Measurements from ENCODE around the gene UNG.

- TF ChIP-seq, protein P1, sequence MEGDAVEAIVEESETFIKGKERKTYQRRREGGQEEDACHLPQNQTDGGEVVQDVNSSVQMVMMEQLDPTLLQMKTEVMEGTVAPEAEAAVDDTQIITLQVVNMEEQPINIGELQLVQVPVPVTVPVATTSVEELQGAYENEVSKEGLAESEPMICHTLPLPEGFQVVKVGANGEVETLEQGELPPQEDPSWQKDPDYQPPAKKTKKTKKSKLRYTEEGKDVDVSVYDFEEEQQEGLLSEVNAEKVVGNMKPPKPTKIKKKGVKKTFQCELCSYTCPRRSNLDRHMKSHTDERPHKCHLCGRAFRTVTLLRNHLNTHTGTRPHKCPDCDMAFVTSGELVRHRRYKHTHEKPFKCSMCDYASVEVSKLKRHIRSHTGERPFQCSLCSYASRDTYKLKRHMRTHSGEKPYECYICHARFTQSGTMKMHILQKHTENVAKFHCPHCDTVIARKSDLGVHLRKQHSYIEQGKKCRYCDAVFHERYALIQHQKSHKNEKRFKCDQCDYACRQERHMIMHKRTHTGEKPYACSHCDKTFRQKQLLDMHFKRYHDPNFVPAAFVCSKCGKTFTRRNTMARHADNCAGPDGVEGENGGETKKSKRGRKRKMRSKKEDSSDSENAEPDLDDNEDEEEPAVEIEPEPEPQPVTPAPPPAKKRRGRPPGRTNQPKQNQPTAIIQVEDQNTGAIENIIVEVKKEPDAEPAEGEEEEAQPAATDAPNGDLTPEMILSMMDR (conservative IDR thresholded peaks at IDR 0.05; ENCODE audit: low read depth, low read length) = no peak
- TF ChIP-seq POLR2A (IDR thresholded peaks at IDR 0.05; ENCODE audit: low read depth, low read length) (no peak), RFX5 (IDR thresholded peaks at IDR 0.05; ENCODE audit: low read depth, low read length) (no peak), CEBPB (IDR thresholded peaks at IDR 0.05; ENCODE audit: low read depth, low read length) (no peak), SMC3 (IDR thresholded peaks at IDR 0.05; ENCODE audit: low read depth, low read length) (no peak), RAD21 (IDR thresholded peaks at IDR 0.05; ENCODE audit: low read length) (no peak), MAFK (IDR thresholded peaks at IDR 0.05; ENCODE audit: low read depth, low read length) (no peak), MXI1 (IDR thresholded peaks at IDR 0.05; ENCODE audit: borderline replicate concordance, low read depth, low read length) (no peak), CHD1 (IDR thresholded peaks at IDR 0.05; ENCODE audit: low read depth, low read length) (no peak), RCOR1 (IDR thresholded peaks at IDR 0.05; ENCODE audit: insufficient replicate concordance, low read length) (no peak)
- TF ChIP-seq, protein P2, sequence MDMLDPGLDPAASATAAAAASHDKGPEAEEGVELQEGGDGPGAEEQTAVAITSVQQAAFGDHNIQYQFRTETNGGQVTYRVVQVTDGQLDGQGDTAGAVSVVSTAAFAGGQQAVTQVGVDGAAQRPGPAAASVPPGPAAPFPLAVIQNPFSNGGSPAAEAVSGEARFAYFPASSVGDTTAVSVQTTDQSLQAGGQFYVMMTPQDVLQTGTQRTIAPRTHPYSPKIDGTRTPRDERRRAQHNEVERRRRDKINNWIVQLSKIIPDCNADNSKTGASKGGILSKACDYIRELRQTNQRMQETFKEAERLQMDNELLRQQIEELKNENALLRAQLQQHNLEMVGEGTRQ (IDR thresholded peaks at IDR 0.05; ENCODE audit: low read depth, low read length) = no peak
- TF ChIP-seq, protein P3, sequence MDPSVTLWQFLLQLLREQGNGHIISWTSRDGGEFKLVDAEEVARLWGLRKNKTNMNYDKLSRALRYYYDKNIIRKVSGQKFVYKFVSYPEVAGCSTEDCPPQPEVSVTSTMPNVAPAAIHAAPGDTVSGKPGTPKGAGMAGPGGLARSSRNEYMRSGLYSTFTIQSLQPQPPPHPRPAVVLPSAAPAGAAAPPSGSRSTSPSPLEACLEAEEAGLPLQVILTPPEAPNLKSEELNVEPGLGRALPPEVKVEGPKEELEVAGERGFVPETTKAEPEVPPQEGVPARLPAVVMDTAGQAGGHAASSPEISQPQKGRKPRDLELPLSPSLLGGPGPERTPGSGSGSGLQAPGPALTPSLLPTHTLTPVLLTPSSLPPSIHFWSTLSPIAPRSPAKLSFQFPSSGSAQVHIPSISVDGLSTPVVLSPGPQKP (IDR thresholded peaks at IDR 0.05; ENCODE audit: borderline replicate concordance, low read depth, low read length) = no peak
Measured at GRCh38 chr12:109089683-109090082, 7.7 kb upstream of the UNG start.
